A673 (cell line): ENCODE measurements around the gene STX4.

Source experiments
- EZH2 ChIP-seq: fragments of 200-600 bp; sonication (generic); IDR thresholded peaks from 2 replicates; pipeline ENCODE4 v1.6.1; 2017; ENCODE audit warnings: borderline replicate concordance, low read depth, mild to moderate bottlenecking, mixed read lengths, antibody characterized with exemption, low read length; ENCODE audit not compliant: poor library complexity, severe bottlenecking
- TF ChIP-seq, protein P1 (sequence below): fragments of 300-800, 200-600 bp; sonication (generic); conservative IDR thresholded peaks from 2 replicates; pipeline ENCODE4 v1.5.1; 2017; ENCODE audit warnings: low read depth, mild to moderate bottlenecking, antibody characterized with exemption, low read length, moderate library complexity, mixed read lengths

DNA sequence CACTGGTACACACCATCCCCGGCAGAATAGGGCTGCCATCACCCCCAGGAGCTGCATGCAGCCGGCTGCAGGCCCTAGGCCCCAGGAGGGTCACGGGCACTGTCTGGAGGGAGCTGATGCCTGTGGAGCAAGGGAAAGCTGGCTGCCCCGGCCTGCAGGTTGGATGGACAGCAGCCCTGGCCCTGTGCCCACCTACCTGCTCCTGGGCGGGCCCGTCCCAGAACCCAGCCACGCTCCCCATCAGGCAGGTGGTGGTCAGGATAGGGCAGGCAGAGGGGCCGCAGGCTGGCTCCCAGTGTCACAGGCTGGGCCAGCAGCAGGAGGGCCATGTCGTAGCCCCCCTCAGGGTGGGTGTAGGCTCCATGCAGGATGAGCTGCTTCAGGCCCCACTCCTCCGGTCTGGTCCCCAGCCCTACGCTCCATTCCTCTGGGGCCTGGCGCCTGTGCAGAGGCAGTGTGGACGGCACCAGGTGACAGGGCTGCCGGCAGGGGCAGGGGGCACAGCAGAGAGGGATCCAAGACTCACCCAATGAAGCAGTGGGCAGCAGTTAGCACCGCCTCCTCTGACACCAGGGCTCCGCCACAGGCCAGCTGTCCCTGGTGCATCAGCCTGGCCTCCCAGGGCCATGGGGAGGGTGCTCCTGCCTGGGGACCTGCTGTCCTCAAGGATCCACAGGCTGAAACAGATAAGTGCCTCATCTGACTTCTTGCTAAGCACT lies 51.4 kb downstream of the STX4 start:
- TF ChIP-seq, protein P1, sequence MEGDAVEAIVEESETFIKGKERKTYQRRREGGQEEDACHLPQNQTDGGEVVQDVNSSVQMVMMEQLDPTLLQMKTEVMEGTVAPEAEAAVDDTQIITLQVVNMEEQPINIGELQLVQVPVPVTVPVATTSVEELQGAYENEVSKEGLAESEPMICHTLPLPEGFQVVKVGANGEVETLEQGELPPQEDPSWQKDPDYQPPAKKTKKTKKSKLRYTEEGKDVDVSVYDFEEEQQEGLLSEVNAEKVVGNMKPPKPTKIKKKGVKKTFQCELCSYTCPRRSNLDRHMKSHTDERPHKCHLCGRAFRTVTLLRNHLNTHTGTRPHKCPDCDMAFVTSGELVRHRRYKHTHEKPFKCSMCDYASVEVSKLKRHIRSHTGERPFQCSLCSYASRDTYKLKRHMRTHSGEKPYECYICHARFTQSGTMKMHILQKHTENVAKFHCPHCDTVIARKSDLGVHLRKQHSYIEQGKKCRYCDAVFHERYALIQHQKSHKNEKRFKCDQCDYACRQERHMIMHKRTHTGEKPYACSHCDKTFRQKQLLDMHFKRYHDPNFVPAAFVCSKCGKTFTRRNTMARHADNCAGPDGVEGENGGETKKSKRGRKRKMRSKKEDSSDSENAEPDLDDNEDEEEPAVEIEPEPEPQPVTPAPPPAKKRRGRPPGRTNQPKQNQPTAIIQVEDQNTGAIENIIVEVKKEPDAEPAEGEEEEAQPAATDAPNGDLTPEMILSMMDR: no peak
- TF ChIP-seq EZH2: no peak
